ENCODE results near the gene BACH2. TPM values are rescaled to one million over a fixed set of nuclear protein-coding genes. Genes with fewer than 3 reads are reported as not detected.

BACH2 gene
- total RNA-seq, 2 experiments from 2014 or later: 75.1 to 77.9 TPM

- no peak overlapping the region for H3K4me3 Mint-ChIP-seq
- H3K36me3 Mint-ChIP-seq (ENCODE audit: low read depth): peaks cover 5% of the 10 kb centered on the region
- no peak for DNase-seq
- no peaks in the 10 kb centered on the region for H3K27me3 Mint-ChIP-seq (ENCODE audit: low read depth)
- intact Hi-C loops (cut with micrococcal nuclease): no loop called here
- CTCF ChIA-PET: interaction anchor here (1.2 to 1.4 kb wide), 2 partner anchors 9 to 36 kb away, joined by 3 read pairs; no protein-coding TSS in a partner anchor
- H3K27ac Mint-ChIP-seq: peak overlapping the region; percentile 74
- H3K4me1 Mint-ChIP-seq (ENCODE audit: low read depth): peaks cover 87% of the 10 kb centered on the region
- H3K9me3 Mint-ChIP-seq: no peaks in the 10 kb centered on the region
Observed at GRCh38 chr6:90158936-90159335, 137.7 kb downstream of the BACH2 start.

GRCh38 chr6:90157441-90157840, 139.2 kb downstream of the BACH2 start:
- no peaks in the 10 kb centered on the region for H3K9me3 Mint-ChIP-seq
- DNase-seq: no peak
- no peaks in the 10 kb centered on the region for H3K27me3 Mint-ChIP-seq (ENCODE audit: low read depth)
- H3K27ac Mint-ChIP-seq: peak overlapping the region; percentile 90
- H3K4me1 Mint-ChIP-seq (ENCODE audit: low read depth): peaks cover 85% of the 10 kb centered on the region
- CTCF ChIA-PET: interaction anchor here (1.0 to 1.6 kb wide), 4 partner anchors 8 to 22 kb away, joined by 3 to 4 read pairs (median 4); no protein-coding TSS in a partner anchor
- intact Hi-C loops (cut with micrococcal nuclease): loop anchor here (1.0 kb wide), 1 partner anchor 16 kb away; no protein-coding TSS in a partner anchor
- peaks cover 1% of the 10 kb centered on the region for H3K36me3 Mint-ChIP-seq (ENCODE audit: low read depth)
- H3K4me3 Mint-ChIP-seq: no peak overlapping the region

- intact Hi-C loops (cut with micrococcal nuclease): loop anchor here (1.0 kb wide), 1 partner anchor 16 kb away; no protein-coding TSS in a partner anchor
- CTCF ChIA-PET: interaction anchor here (0.7 to 1.6 kb wide), 4 partner anchors 11 to 23 kb away, joined by 3 to 4 read pairs (median 4); no protein-coding TSS in a partner anchor
- Mint-ChIP-seq H3K9me3 (no peaks in the 10 kb centered on the region), H3K27ac (peak overlapping the region; percentile 90), H3K36me3 (ENCODE audit: low read depth) (no peaks in the 10 kb centered on the region), H3K4me1 (ENCODE audit: low read depth) (peaks cover 84% of the 10 kb centered on the region), H3K4me3 (peak overlapping the region; percentile 22), H3K27me3 (ENCODE audit: low read depth) (no peaks in the 10 kb centered on the region)
- DNase-seq: peak; percentile 75
Observed at GRCh38 chr6:90156861-90157260, 139.8 kb downstream of the BACH2 start.

DNA sequence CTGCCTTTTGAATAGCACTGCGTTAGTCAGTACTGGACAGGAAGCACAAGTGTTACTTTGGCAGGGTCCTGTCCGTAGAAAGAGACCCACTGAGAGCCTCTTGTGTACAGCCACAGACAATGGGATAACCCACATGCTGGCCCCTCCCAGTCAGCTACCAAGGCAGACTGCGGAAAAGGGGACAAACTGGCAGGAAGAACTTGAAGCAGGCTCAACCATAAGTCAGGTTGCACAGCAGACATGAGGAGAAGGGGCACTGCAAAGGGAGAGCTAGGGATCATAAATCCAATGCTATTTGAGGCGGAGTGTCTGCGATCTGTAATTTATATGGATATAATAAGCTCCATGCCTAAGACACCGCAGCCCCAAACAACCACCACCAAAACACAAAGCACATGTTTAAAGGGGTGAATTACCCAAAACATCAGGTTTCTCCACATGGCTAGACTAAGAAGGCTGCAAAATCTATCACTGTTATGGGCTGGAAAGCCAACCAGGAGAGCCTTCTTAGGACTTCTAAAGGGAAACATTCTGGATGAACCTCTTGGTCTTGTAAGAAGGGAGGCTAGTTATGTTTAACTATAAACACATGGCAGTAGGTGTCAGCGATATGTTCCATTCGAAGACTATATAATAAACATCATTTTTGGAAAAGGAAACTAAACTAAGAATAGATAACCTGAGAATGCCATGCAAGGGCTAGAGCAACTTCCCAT, 141.7 kb downstream of the BACH2 start:
- Mint-ChIP-seq H3K27ac (peak overlapping the region; percentile 46), H3K4me3 (no peak overlapping the region), H3K4me1 (ENCODE audit: low read depth) (peaks cover 86% of the 10 kb centered on the region), H3K36me3 (ENCODE audit: low read depth) (peaks cover 2% of the 10 kb centered on the region), H3K27me3 (ENCODE audit: low read depth) (no peaks in the 10 kb centered on the region), H3K9me3 (no peaks in the 10 kb centered on the region)
- no peak for DNase-seq
- intact Hi-C loops (cut with micrococcal nuclease): no loop called here
- CTCF ChIA-PET: interaction anchor here (0.7 to 0.8 kb wide), 2 partner anchors 14 to 214 kb away, joined by 3 to 4 read pairs; no protein-coding TSS in a partner anchor

GRCh38 chr6:90151576-90152422, 144.8 kb downstream of the BACH2 start:
- H3K4me1 Mint-ChIP-seq (ENCODE audit: low read depth): peaks cover 86% of the 10 kb centered on the region

GRCh38 chr6:90149280-90149679, 147.4 kb downstream of the BACH2 start:
- no peak for DNase-seq
- peaks cover 9% of the 10 kb centered on the region for H3K36me3 Mint-ChIP-seq (ENCODE audit: low read depth)
- intact Hi-C loops (cut with micrococcal nuclease): no loop called here
- peaks cover 85% of the 10 kb centered on the region for H3K4me1 Mint-ChIP-seq (ENCODE audit: low read depth)
- H3K4me3 Mint-ChIP-seq: no peak overlapping the region
- CTCF ChIA-PET: interaction anchor here (0.7 to 1.9 kb wide), 3 partner anchors 9 to 67 kb away, joined by 3 to 6 read pairs (median 4); no protein-coding TSS in a partner anchor
- no peaks in the 10 kb centered on the region for H3K9me3 Mint-ChIP-seq
- H3K27me3 Mint-ChIP-seq (ENCODE audit: low read depth): no peaks in the 10 kb centered on the region
- H3K27ac Mint-ChIP-seq: peak overlapping the region; percentile 53

More at GRCh38 chr6:90151576-90152422, 144.8 kb downstream of the BACH2 start:
- no peaks in the 10 kb centered on the region for H3K9me3 Mint-ChIP-seq
- CTCF ChIA-PET: interaction anchor here (1.2 kb wide), 1 partner anchor 8 kb away, joined by 4 read pairs; no protein-coding TSS in a partner anchor
- no peak overlapping the region for H3K27ac Mint-ChIP-seq
- peaks cover 9% of the 10 kb centered on the region for H3K36me3 Mint-ChIP-seq (ENCODE audit: low read depth)
- no peaks in the 10 kb centered on the region for H3K27me3 Mint-ChIP-seq (ENCODE audit: low read depth)
- DNase-seq: no peak
- no peak overlapping the region for H3K4me3 Mint-ChIP-seq
- intact Hi-C loops (cut with micrococcal nuclease): no loop called here

DNA sequence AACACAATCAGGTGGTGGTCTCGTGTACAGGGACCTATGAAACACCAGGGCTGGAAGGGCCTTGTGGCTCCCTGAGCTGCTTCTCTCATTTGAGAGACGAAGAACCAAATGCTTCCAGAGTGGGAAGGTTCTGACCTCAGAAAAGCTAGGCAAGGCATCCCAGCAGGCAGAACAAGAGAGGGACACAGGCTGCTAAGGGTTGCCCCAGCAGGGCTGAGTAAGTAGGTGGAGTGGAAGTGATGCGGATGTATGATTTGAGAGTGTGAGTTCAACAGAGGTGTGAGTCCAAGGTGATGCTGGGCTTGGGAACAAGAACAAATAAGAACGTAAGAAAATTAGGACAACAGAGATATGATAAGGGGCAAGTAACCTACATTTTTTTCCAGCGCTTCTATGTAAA, 147.8 kb downstream of the BACH2 start:
- peak; percentile 30 for DNase-seq
- Mint-ChIP-seq H3K4me1 (ENCODE audit: low read depth) (peaks cover 85% of the 10 kb centered on the region), H3K4me3 (no peak overlapping the region), H3K36me3 (ENCODE audit: low read depth) (peaks cover 10% of the 10 kb centered on the region), H3K9me3 (no peaks in the 10 kb centered on the region), H3K27me3 (ENCODE audit: low read depth) (no peaks in the 10 kb centered on the region), H3K27ac (peak overlapping the region; percentile 53)
- intact Hi-C loops (cut with micrococcal nuclease): no loop called here
- CTCF ChIA-PET: interaction anchor here (1.2 to 1.9 kb wide), 2 partner anchors 43 to 66 kb away, joined by 4 to 6 read pairs; no protein-coding TSS in a partner anchor

GRCh38 chr6:90146921-90147649, 149.6 kb downstream of the BACH2 start:
- intact Hi-C loops (cut with micrococcal nuclease): no loop called here
- no peak overlapping the region for H3K4me3 Mint-ChIP-seq
- CTCF ChIA-PET: interaction anchor here (2.0 kb wide), 1 partner anchor 16 kb away, joined by 7 read pairs; no protein-coding TSS in a partner anchor
- no peak for DNase-seq
- peaks cover 14% of the 10 kb centered on the region for H3K36me3 Mint-ChIP-seq (ENCODE audit: low read depth)
- no peaks in the 10 kb centered on the region for H3K9me3 Mint-ChIP-seq
- H3K27me3 Mint-ChIP-seq (ENCODE audit: low read depth): no peaks in the 10 kb centered on the region
- H3K27ac Mint-ChIP-seq: peak overlapping the region; percentile 38
- H3K4me1 Mint-ChIP-seq (ENCODE audit: low read depth): peaks cover 90% of the 10 kb centered on the region

GRCh38 chr6:90146024-90146423, 150.6 kb downstream of the BACH2 start:
- no peaks in the 10 kb centered on the region for H3K9me3 Mint-ChIP-seq
- peak overlapping the region; percentile 48 for H3K27ac Mint-ChIP-seq
- H3K4me1 Mint-ChIP-seq (ENCODE audit: low read depth): peaks cover 92% of the 10 kb centered on the region
- no peak overlapping the region for H3K4me3 Mint-ChIP-seq
- CTCF ChIA-PET: interaction anchor here (1.4 to 2.0 kb wide), 2 partner anchors 17 to 32 kb away, joined by 4 to 7 read pairs; no protein-coding TSS in a partner anchor
- no peak for DNase-seq
- H3K36me3 Mint-ChIP-seq (ENCODE audit: low read depth): peaks cover 14% of the 10 kb centered on the region
- intact Hi-C loops (cut with micrococcal nuclease): no loop called here
- H3K27me3 Mint-ChIP-seq (ENCODE audit: low read depth): no peaks in the 10 kb centered on the region

DNA sequence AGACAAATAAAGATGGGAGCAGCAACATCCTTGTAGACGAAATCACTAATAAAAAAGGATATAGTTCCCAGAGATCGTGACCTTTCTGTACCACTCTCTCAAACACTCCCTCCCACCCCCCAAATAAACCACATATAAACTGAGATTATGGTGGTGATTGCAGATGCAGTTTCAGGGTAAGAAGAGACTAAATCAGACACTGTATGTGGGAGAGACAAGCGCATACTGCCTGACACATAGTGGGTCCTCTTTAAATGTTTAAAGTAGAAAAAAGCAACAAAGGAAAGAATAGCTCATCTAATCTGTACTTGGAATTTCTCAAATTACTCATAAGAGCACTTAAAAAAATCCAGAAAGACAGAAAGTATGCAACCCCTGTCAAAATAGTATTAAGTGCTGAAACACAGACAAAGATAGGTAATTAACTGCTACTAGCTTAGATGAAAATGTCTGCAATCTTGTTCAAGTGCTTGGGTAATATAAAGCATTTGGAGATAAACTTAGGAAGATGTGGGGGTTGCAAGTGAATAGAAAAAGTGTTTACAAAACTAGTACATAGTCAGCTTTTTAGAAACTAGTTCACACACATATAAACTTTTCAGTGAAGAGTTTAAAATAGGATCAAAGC, 151.6 kb downstream of the BACH2 start:
- Mint-ChIP-seq H3K9me3 (no peaks in the 10 kb centered on the region), H3K27me3 (ENCODE audit: low read depth) (no peaks in the 10 kb centered on the region), H3K36me3 (ENCODE audit: low read depth) (peaks cover 13% of the 10 kb centered on the region), H3K27ac (peak overlapping the region; percentile 91), H3K4me3 (peak overlapping the region; percentile 49), H3K4me1 (ENCODE audit: low read depth) (peaks cover 88% of the 10 kb centered on the region)
- CTCF ChIA-PET: interaction anchor here (0.8 to 2.0 kb wide), 8 partner anchors 12 to 190 kb away, joined by 3 to 7 read pairs (median 3); no protein-coding TSS in a partner anchor
- no peak for DNase-seq
- intact Hi-C loops (cut with micrococcal nuclease): loop anchor here (1.0 to 2.0 kb wide), 8 partner anchors 23 to 140 kb away; no protein-coding TSS in a partner anchor

- CTCF ChIA-PET: interaction anchor here (1.0 to 1.4 kb wide), 4 partner anchors 46 to 190 kb away, joined by 3 read pairs; no protein-coding TSS in a partner anchor
- Mint-ChIP-seq H3K27ac (peak overlapping the region; percentile 91), H3K9me3 (no peaks in the 10 kb centered on the region), H3K4me3 (peak overlapping the region; percentile 49), H3K4me1 (ENCODE audit: low read depth) (peaks cover 88% of the 10 kb centered on the region), H3K36me3 (ENCODE audit: low read depth) (peaks cover 13% of the 10 kb centered on the region), H3K27me3 (ENCODE audit: low read depth) (no peaks in the 10 kb centered on the region)
- DNase-seq: peak; percentile 84
- intact Hi-C loops (cut with micrococcal nuclease): loop anchor here (1.0 to 2.0 kb wide), 4 partner anchors 32 to 140 kb away; no protein-coding TSS in a partner anchor
Observed at GRCh38 chr6:90144396-90144795, 152.2 kb downstream of the BACH2 start.

All from activated naive CD4-positive, alpha-beta T cell treated with anti-CD3 and anti-CD28 coated beads for 36 hours (primary cell).